Suprapubic skin (tissue), 4 donors: ENCODE measurements around the gene PHACTR1.

ENCODE experiments used
- POLR2A ChIP-seq, 2 donors: fragments of 450-650 bp; IDR thresholded peaks; one replicate each; pipeline ENCODE4 v1.6.1; 2017; ENCODE audit warnings: antibody characterized with exemption in 2 of 2, mild to moderate bottlenecking in 2 of 2, moderate library complexity in 2 of 2
- POLR2AphosphoS5 ChIP-seq, 3 donors: sonication (generic); formaldehyde crosslinking; IDR thresholded peaks; one replicate each; pipeline ENCODE4 v1.6.1; 2017; ENCODE audit warnings: antibody characterized with exemption in 3 of 3
- TF ChIP-seq, protein P1 (sequence below), 2 donors: fragments of 200-600 bp in 1 of 2; fragments of 450-650 bp in 1 of 2; sonication (generic) in 1 of 2; IDR thresholded peaks; one replicate each; pipeline ENCODE4 v1.5.1; 2016 to 2019; ENCODE audit warnings: antibody characterized with exemption in 2 of 2, mild to moderate bottlenecking in 1 of 2, moderate library complexity in 1 of 2

DNA sequence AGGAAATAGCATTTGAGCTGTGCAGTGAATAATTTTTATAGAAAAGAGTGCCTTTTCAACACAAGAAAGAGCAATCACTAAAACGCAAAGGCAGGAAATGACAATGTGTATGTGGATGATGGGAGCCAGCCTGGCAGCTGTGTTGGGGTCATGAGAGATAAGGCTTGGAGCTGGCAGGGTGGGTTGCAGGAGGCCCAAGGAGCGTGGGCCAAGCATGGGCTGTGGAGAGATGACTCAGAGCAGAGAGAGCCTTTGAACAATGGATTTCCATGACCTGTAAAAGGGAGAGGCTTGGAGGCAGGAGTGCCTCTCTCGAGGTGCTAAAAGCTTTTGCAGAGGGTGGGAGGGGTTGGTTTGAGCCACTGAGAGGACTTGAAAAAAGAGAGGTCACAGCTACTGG is 618.4 kb downstream of the PHACTR1 start:
- TF ChIP-seq, protein P1, sequence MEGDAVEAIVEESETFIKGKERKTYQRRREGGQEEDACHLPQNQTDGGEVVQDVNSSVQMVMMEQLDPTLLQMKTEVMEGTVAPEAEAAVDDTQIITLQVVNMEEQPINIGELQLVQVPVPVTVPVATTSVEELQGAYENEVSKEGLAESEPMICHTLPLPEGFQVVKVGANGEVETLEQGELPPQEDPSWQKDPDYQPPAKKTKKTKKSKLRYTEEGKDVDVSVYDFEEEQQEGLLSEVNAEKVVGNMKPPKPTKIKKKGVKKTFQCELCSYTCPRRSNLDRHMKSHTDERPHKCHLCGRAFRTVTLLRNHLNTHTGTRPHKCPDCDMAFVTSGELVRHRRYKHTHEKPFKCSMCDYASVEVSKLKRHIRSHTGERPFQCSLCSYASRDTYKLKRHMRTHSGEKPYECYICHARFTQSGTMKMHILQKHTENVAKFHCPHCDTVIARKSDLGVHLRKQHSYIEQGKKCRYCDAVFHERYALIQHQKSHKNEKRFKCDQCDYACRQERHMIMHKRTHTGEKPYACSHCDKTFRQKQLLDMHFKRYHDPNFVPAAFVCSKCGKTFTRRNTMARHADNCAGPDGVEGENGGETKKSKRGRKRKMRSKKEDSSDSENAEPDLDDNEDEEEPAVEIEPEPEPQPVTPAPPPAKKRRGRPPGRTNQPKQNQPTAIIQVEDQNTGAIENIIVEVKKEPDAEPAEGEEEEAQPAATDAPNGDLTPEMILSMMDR (IDR thresholded peaks at IDR 0.05): no peak
- TF ChIP-seq POLR2AphosphoS5 (IDR thresholded peaks at IDR 0.05) (no peak), POLR2A (IDR thresholded peaks at IDR 0.05) (no peak)
